Panc1 (cell line): Measurements from ENCODE around the gene MACROD2. TPM values are rescaled to one million over a fixed set of nuclear protein-coding genes. Genes with fewer than 3 reads are reported as not detected.

Experiments used
- ATAC-seq: fragments of 200-7000 bp; cut with Tn5 transposase; 2 replicates; pipeline ENCODE4 v1.9.1; 2020; ENCODE audit warnings: mild to moderate bottlenecking, moderate library complexity
- BruUV-seq: library from RNA; stranded (reverse); fragments of 400-500 nt; replicated peaks from 2 replicates; lab custom pipeline; 2021; lab: Mats Ljungman, UMichigan
- CTCF ChIA-PET: fragments of 300-600 bp; sonication (Branson Sonifier 250); formaldehyde crosslinking; loops from one replicate; lab custom pipeline; 2022; ENCODE audit warnings: antibody characterized with exemption; lab: Charles Lee
- POLR2A ChIA-PET: fragments of 300-600 bp; sonication (Branson Sonifier 250); formaldehyde crosslinking; loops from one replicate; lab custom pipeline; 2022; ENCODE audit warnings: antibody characterized with exemption; lab: Charles Lee
- DNase-seq: peaks from one replicate; pipeline ENCODE4 v3.0.0-alpha.2; 2010; ENCODE audit warnings: low read depth, low spot score
- H3K27ac ChIP-seq: 2 replicates; pipeline ENCODE4 v1.5.1; 2011; ENCODE audit warnings: mild to moderate bottlenecking, low read length, inconsistent platforms
- H3K27me3 ChIP-seq: fragments of 200-500 bp; sonication (Bioruptor generic); 2 replicates; pipeline ENCODE4 v1.6.0; 2014; ENCODE audit warnings: low read length, inconsistent platforms; ENCODE audit not compliant: control insufficient read depth, insufficient read depth
- H3K36me3 ChIP-seq: fragments of 200-500 bp; sonication (Bioruptor generic); 2 replicates; pipeline ENCODE4 v1.5.1; 2014; ENCODE audit warnings: inconsistent platforms, mild to moderate bottlenecking, low read length, moderate library complexity; ENCODE audit not compliant: control insufficient read depth, insufficient read depth
- H3K4me1 ChIP-seq: 2 replicates; pipeline ENCODE4 v1.5.1; 2011; ENCODE audit warnings: inconsistent platforms, mild to moderate bottlenecking, low read length, moderate library complexity; ENCODE audit not compliant: control insufficient read depth, insufficient read depth
- H3K4me3 ChIP-seq, 2 experiments: 2 replicates each; pipeline ENCODE4 v1.5.1; 2011 to 2012; ENCODE audit warnings: low read depth in 2 of 2, low read length in 2 of 2, mild to moderate bottlenecking in 2 of 2, inconsistent platforms in 1 of 2, moderate library complexity in 1 of 2
- H3K9me3 ChIP-seq: fragments of 200-500 bp; sonication (Bioruptor generic); 2 replicates; pipeline ENCODE4 v1.5.1; 2014; ENCODE audit warnings: low read depth, mild to moderate bottlenecking, inconsistent platforms, low read length, moderate library complexity; ENCODE audit not compliant: control insufficient read depth, insufficient read depth
- POLR2AphosphoS5 ChIP-seq: IDR thresholded peaks from 2 replicates; pipeline ENCODE4 v1.6.1; 2012; ENCODE audit warnings: mild to moderate bottlenecking, low read depth, low read length, moderate library complexity
- SIN3A ChIP-seq: IDR thresholded peaks from 2 replicates; pipeline ENCODE4 v1.6.1; 2012; ENCODE audit warnings: low read depth, mild to moderate bottlenecking, low read length, moderate library complexity, borderline replicate concordance; ENCODE audit not compliant: insufficient read depth
- TCF7L2 ChIP-seq: IDR thresholded peaks from 2 replicates; pipeline ENCODE4 v1.6.1; 2011; ENCODE audit warnings: mild to moderate bottlenecking, low read depth, low read length, inconsistent platforms
- in situ Hi-C: cut with HindIII; loops from 2 replicates; pipeline ENCODE4 v1.10.0; 2016; ENCODE audit warnings: low sequenced_read_pairs, low pct_unique_long_range_greater_than_20kb
- intact Hi-C: fragments of 100-400 bp; cut with micrococcal nuclease; formaldehyde crosslinking; loops from one replicate; pipeline ENCODE4 v1.10.0; 2022; ENCODE audit not compliant: unreplicated experiment
- total RNA-seq: library from RNA; stranded (reverse); gene quantifications from one replicate; pipeline ENCODE4 v1.2.1, GENCODE V29; 2021; ENCODE audit not compliant: unreplicated experiment
- TF ChIP-seq, protein P1 (sequence below): fragments of 450-650 bp; IDR thresholded peaks from 2 replicates; pipeline ENCODE4 v1.5.1; 2017; ENCODE audit warnings: mild to moderate bottlenecking
- TF ChIP-seq, protein P2 (sequence below), 2 experiments: IDR thresholded peaks; 2 replicates each; pipeline ENCODE4 v1.6.1; 2011 to 2012; ENCODE audit warnings: low read depth in 2 of 2, control low read depth in 1 of 2, low read length in 1 of 2, mild to moderate bottlenecking in 1 of 2, moderate library complexity in 1 of 2; ENCODE audit not compliant: insufficient read depth in 1 of 2

Gene MACROD2
- total RNA-seq, 1 experiment from 2014 or later: 1.2 TPM

DNA sequence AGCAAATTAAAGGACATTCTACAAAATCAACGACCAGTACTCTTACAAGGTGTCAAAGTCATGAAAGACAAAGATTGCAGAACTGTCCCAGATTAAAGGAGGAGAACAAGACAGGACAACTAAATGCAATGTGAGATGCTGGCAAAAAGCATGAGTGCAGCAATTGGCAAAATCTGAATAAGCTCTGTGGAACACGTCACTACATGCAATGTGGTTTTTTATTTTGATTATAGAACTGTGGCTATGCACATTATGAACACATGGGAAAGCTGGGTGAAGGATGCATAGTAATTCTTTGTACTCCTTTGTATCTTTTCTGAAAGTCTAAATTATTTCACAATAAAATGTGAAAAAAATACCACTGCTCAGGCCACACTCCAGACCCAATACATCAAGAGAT is 2068.6 kb downstream of the MACROD2 start:
- TF ChIP-seq POLR2AphosphoS5 (no peak), SIN3A (no peak)
- Histone ChIP-seq H3K4me1 (no peaks in the 10 kb centered on the region), H3K27me3 (no peaks in the 10 kb centered on the region), H3K27ac (no peak overlapping the region), H3K9me3 (no peaks in the 10 kb centered on the region), H3K4me3 (no peak overlapping the region), H3K36me3 (no peaks in the 10 kb centered on the region)
- no peak for ATAC-seq
- no TSS peak for BruUV-seq
- POLR2A ChIA-PET: no interaction called here
- no peak for DNase-seq
- in situ Hi-C loops (no loop called here), intact Hi-C loops (no loop called here)
- CTCF ChIA-PET: no interaction called here

DNA sequence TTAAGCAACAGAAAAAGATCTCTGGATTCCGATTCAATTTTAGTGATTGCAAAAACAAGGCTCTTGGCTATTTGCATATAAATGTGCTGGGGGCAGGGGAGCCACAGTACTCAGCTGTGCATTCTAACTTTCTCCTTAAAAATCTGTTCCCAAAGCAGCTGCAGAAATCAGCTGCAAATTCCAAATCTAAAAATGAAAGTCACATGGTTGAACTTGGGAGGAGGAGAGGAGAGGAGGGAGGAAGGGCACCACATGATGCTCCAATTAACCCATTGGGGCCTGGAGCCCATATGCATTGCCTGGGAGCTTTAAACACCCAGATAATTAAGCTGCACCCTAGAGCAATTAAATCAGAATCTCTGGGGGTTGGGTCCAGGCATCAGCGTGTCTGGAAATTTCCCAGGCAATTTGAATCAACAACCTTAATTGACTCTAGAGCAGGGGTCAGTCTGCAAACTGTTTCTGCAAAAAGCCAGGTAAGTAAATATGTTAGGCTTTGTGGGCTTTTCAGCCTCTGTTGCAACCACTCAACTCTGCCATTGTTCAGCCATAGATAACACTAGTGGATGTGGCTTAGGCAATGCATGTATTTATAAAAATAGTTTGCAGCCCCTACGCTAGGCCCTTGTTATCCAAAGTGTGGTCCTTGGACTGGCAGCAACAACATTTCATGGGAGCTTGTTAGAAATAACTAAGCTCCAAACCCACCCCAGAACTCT is 2069.8 kb downstream of the MACROD2 start:
- intact Hi-C loops: no loop called here
- no peak for DNase-seq
- Histone ChIP-seq H3K27ac (no peak overlapping the region), H3K9me3 (no peaks in the 10 kb centered on the region), H3K36me3 (no peaks in the 10 kb centered on the region), H3K4me1 (no peaks in the 10 kb centered on the region), H3K27me3 (no peaks in the 10 kb centered on the region), H3K4me3 (no peak overlapping the region)
- ChIA-PET POLR2A (no interaction called here), CTCF (no interaction called here)
- no TSS peak for BruUV-seq
- no peak for ATAC-seq
- in situ Hi-C loops: no loop called here
- TF ChIP-seq, protein P1, sequence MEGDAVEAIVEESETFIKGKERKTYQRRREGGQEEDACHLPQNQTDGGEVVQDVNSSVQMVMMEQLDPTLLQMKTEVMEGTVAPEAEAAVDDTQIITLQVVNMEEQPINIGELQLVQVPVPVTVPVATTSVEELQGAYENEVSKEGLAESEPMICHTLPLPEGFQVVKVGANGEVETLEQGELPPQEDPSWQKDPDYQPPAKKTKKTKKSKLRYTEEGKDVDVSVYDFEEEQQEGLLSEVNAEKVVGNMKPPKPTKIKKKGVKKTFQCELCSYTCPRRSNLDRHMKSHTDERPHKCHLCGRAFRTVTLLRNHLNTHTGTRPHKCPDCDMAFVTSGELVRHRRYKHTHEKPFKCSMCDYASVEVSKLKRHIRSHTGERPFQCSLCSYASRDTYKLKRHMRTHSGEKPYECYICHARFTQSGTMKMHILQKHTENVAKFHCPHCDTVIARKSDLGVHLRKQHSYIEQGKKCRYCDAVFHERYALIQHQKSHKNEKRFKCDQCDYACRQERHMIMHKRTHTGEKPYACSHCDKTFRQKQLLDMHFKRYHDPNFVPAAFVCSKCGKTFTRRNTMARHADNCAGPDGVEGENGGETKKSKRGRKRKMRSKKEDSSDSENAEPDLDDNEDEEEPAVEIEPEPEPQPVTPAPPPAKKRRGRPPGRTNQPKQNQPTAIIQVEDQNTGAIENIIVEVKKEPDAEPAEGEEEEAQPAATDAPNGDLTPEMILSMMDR: no peak
- TF ChIP-seq, protein P2, sequence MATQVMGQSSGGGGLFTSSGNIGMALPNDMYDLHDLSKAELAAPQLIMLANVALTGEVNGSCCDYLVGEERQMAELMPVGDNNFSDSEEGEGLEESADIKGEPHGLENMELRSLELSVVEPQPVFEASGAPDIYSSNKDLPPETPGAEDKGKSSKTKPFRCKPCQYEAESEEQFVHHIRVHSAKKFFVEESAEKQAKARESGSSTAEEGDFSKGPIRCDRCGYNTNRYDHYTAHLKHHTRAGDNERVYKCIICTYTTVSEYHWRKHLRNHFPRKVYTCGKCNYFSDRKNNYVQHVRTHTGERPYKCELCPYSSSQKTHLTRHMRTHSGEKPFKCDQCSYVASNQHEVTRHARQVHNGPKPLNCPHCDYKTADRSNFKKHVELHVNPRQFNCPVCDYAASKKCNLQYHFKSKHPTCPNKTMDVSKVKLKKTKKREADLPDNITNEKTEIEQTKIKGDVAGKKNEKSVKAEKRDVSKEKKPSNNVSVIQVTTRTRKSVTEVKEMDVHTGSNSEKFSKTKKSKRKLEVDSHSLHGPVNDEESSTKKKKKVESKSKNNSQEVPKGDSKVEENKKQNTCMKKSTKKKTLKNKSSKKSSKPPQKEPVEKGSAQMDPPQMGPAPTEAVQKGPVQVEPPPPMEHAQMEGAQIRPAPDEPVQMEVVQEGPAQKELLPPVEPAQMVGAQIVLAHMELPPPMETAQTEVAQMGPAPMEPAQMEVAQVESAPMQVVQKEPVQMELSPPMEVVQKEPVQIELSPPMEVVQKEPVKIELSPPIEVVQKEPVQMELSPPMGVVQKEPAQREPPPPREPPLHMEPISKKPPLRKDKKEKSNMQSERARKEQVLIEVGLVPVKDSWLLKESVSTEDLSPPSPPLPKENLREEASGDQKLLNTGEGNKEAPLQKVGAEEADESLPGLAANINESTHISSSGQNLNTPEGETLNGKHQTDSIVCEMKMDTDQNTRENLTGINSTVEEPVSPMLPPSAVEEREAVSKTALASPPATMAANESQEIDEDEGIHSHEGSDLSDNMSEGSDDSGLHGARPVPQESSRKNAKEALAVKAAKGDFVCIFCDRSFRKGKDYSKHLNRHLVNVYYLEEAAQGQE (IDR thresholded peaks at IDR 0.05; ENCODE audit: insufficient read depth in 1 of 2, low read depth in 2 of 2, low read length in 1 of 2): no peak

DNA sequence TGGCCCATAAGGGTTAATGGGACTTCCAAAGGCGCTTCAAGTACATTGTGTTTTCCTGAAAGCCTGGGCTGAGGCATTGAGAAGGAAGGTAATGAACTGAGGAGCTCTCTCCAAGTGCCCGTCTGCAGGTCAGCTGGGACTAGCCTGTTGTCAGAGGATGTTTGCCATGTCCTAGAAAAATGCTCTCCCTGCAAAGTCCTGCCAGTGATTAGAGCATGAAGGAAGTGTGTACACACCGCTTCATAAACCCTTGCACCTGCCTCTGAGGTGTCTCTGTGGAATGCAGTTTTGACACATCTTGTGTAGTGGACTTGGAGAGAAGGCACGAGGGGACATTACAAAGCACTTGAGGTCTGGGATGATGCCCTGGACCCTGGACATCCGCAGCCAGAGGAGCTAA is 2071.3 kb downstream of the MACROD2 start:
- DNase-seq: no peak
- H3K4me3 ChIP-seq: no peak overlapping the region
- ATAC-seq: no peak
- H3K4me1 ChIP-seq: no peaks in the 10 kb centered on the region
- BruUV-seq: no TSS peak
- H3K9me3 ChIP-seq: no peaks in the 10 kb centered on the region
- TF ChIP-seq SIN3A: no peak
- TF ChIP-seq, protein P1: no peak
- TF ChIP-seq, protein P2 (IDR thresholded peaks at IDR 0.05; ENCODE audit: insufficient read depth in 1 of 2, low read depth in 2 of 2, low read length in 1 of 2): no peak
- no peak for TF ChIP-seq TCF7L2
- H3K27ac ChIP-seq: no peak overlapping the region
- in situ Hi-C loops (no loop called here), intact Hi-C loops (no loop called here)
- CTCF ChIA-PET: no interaction called here
- no peaks in the 10 kb centered on the region for H3K36me3 ChIP-seq
- H3K27me3 ChIP-seq: no peaks in the 10 kb centered on the region
- POLR2A ChIA-PET: no interaction called here
